Activated T-cell treated with anti-CD3 and anti-CD28 coated beads, Interleukin-2, amount 50 U/mL, for 4 hours (primary cell): ENCODE results near the gene ZNF845. TPM values are rescaled to one million over a fixed set of nuclear protein-coding genes. Genes with fewer than 3 reads are reported as not detected.
A peak's percentile ranks its signal among the peaks of the same experiment; 100 is the strongest.
"Not testable (repeated sequence)": the region's sequence is repeated elsewhere in the genome, so short reads cannot be mapped to it uniquely, and the experiment has no call there.

Experiments used
- ATAC-seq, 2 donors: fragments of 200-7000 bp; cut with Tn5 transposase; one replicate each; pipeline ENCODE4 v1.10.0; 2021
- DNase-seq: peaks from one replicate; pipeline ENCODE4 v3.0.0-alpha.2; 2020
- H3K27me3 Mint-ChIP-seq: one replicate; pipeline ENCODE4 v1.8.0; 2021; ENCODE audit warnings: low read depth, mixed read lengths
- H3K36me3 Mint-ChIP-seq: one replicate; pipeline ENCODE4 v1.8.0; 2022; ENCODE audit warnings: mixed read lengths; ENCODE audit not compliant: insufficient read depth
- H3K4me1 Mint-ChIP-seq: one replicate; pipeline ENCODE4 v1.8.0; 2021; ENCODE audit warnings: low read depth, mixed read lengths
- H3K4me3 Mint-ChIP-seq: one replicate; pipeline ENCODE4 v1.8.0; 2021; ENCODE audit warnings: mild to moderate bottlenecking, moderate library complexity, mixed read lengths
- H3K9me3 Mint-ChIP-seq: one replicate; pipeline ENCODE4 v1.8.0; 2021; ENCODE audit warnings: mixed read lengths
- total RNA-seq, 3 donors: library from RNA; stranded (reverse); gene quantifications; one replicate each; pipeline ENCODE4 v1.2.1, GENCODE V29; 2021

ZNF845 gene
- total RNA-seq, 3 donors from 2014 or later, result 3.7 to 4.0 (median 3.8) TPM

DNA sequence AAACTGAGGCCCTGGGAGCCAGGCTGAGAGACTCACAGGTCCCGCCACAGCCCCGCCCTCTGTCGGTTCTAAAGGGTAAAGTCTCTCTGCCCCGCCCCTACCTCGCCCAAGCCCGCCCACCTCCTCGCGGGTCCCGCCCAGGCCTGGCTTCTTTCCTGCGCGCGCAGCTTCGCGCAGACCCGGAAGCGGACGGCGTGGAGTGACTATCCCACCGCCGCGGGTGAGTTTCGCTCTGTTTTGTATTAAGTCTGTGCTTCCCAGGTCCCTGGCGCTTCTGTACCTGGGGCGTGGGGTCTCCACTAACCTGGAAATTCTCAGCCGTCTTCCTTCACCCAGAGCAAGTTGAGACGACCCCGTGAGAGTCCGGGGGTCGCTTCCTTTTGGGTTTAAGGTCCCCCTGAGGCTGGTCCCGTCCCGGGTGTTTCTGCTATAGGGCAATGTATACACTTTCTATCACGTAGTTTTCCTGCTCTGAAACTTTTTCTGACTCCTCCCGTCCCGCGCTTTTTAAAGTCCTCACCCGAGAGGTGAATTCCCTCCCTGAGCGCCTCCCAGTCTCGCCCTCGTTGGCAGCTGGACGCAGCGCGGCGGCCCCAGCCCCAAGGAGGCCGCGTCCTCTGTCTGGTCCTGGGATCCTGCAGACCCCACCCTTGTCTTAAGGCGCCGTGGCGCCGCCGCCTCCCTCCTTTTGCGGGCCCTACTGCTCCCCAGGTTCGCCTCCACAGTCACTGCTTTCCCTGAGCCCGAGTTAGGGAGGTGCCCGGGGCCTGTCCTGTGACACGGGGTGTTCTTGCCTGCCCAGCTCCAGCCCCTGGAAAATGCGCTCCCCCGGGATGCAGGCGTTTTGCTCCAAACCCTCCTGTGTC is 61.7 kb downstream of the ZNF845 start, which contains the start of gene ZNF765:
TSS of gene ZNF765 (plus strand) at position 176 of the 866 bp plus-strand sequence. CDS start 2,867 bp downstream, outside the sequence.
- no peaks in the 10 kb centered on the region for H3K27me3 Mint-ChIP-seq
- H3K4me3 Mint-ChIP-seq, result peak within 1 kb of the TSS; percentile 97
- DNase-seq, result peak; percentile 98
- H3K36me3 Mint-ChIP-seq, result peaks cover 15% of the 10 kb centered on the region
- peaks cover 30% of the 10 kb centered on the region for H3K4me1 Mint-ChIP-seq
- peak; percentile 98 to 99 for ATAC-seq
- H3K9me3 Mint-ChIP-seq, result peaks cover 6% of the 10 kb centered on the region

GRCh38 chr19:53395840-53396524 is 62.4 kb downstream of the ZNF845 start:
- not testable (repeated sequence) for H3K9me3 Mint-ChIP-seq, ATAC-seq, DNase-seq, H3K27me3 Mint-ChIP-seq
- Mint-ChIP-seq H3K4me3 (peak overlapping the region; percentile 97), H3K36me3 (peaks cover 21% of the 10 kb centered on the region), H3K4me1 (peaks cover 30% of the 10 kb centered on the region)

GRCh38 chr19:53396525-53396868 is 62.9 kb downstream of the ZNF845 start:
- peaks cover 8% of the 10 kb centered on the region for H3K9me3 Mint-ChIP-seq
- H3K4me3 Mint-ChIP-seq, result peak overlapping the region; percentile 97
- no peak for ATAC-seq
- H3K36me3 Mint-ChIP-seq, result peaks cover 25% of the 10 kb centered on the region
- DNase-seq, result no peak
- H3K4me1 Mint-ChIP-seq, result peaks cover 30% of the 10 kb centered on the region
- H3K27me3 Mint-ChIP-seq, result no peaks in the 10 kb centered on the region

DNA sequence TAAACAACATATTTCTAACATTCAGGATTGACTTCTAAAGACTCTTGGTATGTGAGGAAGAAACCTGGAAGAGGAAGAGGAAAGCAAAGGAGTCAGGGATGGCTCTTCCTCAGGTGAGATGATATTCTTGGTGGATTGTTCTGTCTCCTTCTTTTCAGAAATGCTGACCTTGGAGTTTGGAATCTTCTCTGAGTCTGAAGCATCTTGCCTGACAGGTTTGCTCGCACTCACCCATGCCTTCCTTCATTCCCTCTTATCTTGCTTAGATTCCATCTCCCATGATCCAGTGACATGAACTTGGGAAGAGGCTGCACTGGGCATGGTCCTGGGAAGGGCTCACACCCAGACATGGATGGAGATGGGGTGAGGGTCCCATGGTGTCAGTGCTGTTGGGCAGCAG is 64.4 kb downstream of the ZNF845 start:
- not testable (repeated sequence) for ATAC-seq, DNase-seq, H3K27me3 Mint-ChIP-seq, H3K9me3 Mint-ChIP-seq, H3K4me3 Mint-ChIP-seq
- peaks cover 39% of the 10 kb centered on the region for H3K36me3 Mint-ChIP-seq
- H3K4me1 Mint-ChIP-seq, result peaks cover 30% of the 10 kb centered on the region

Other genes with a start within 250 kb of the ZNF845 start
- gene ZNF160, start 230.3 kb upstream of the ZNF845 start, total RNA-seq, result 10 to 100 TPM in 2 of 3 donors, 1 to 10 TPM in 1; 9.0 to 14.8 (median 12.4) TPM
- gene ZNF415, start 200.8 kb upstream of the ZNF845 start, total RNA-seq, result under 1 TPM; 0.33 to 0.46 (median 0.45) TPM
- 1 to 10 TPM; 3.0 to 5.1 (median 3.1) TPM for gene ZNF347, start 174.7 kb upstream of the ZNF845 start, total RNA-seq
- gene ZNF665, start 140.4 kb upstream of the ZNF845 start, total RNA-seq, result under 1 TPM; 0.57 to 0.71 (median 0.66) TPM
- 1 to 10 TPM; 2.6 to 5.0 (median 4.6) TPM for gene ZNF677, start 78.9 kb upstream of the ZNF845 start, total RNA-seq
- not detected for gene VN1R2, start 75.5 kb upstream of the ZNF845 start, total RNA-seq
- gene VN1R4, start 66.0 kb upstream of the ZNF845 start, total RNA-seq, result not detected
- gene ZNF525, start 32.0 kb downstream of the ZNF845 start, total RNA-seq, result 10 to 100 TPM; 10.6 to 14.9 (median 12.0) TPM
- 1 to 10 TPM; 6.9 to 7.9 (median 7.1) TPM for gene ZNF765, start 61.4 kb downstream of the ZNF845 start, total RNA-seq
- 1 to 10 TPM; 7.8 to 9.0 (median 8.4) TPM for gene ZNF761, start 98.2 kb downstream of the ZNF845 start, total RNA-seq
- 1 to 10 TPM; 3.4 to 5.5 (median 4.6) TPM for gene ZNF813, start 134.0 kb downstream of the ZNF845 start, total RNA-seq
- gene ZNF331, start 204.4 kb downstream of the ZNF845 start, total RNA-seq, result 10 to 100 TPM; 15.4 to 17.6 (median 15.7) TPM